22Rv1 (cell line): ENCODE measurements around the gene IGFBP5.

Experiments used
- H3K27ac ChIP-seq: fragments of 450-650 bp; 2 replicates; pipeline ENCODE4 v1.5.1; 2017
- ZFX ChIP-seq: fragments of 450-650 bp; IDR thresholded peaks from 2 replicates; pipeline ENCODE4 v1.6.1; 2017; ENCODE audit warnings: antibody characterized with exemption, borderline replicate concordance
- TF ChIP-seq, protein P1 (sequence below): fragments of 450-650 bp; IDR thresholded peaks from 2 replicates; pipeline ENCODE4 v1.5.1; 2017; ENCODE audit warnings: mild to moderate bottlenecking

Gene IGFBP5

DNA sequence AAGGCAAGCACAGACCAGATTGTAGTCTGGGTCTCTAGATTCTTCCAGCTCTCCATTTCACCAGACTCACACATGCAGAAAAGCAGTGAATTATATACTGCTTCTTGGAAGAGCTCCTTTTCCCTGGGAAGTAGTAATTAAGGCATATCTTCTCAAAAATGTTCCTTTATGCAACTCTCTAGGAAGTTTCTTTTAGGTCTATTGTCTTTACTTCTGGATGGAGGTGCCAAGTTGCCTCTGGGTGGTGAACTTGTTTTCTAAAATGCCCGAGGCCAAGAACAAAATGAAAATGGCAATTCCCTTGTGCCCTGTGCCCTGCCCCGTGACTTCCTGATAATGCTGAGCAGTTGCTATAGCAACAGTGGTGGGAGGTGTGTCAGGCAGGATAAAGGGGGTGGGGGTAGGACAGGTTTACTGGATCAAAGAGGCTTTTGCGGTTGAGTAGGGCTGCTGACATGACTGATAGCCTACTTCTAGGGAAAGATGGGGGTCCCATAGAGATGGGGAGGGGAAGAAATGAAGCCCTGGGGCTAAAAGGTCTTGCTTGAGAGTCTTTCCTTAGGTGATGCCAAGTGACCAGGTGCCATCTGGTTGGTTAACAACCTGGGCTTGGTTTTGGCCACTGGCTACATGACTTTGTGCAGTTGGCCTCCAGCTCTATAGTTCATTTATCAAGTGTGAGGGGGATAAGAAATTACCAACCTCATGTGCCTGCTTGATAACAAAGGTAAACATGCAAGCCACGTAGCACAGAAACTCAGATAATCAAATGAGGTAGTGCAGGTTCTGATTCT is 50.3 kb downstream of the IGFBP5 start:
- TF ChIP-seq, protein P1, sequence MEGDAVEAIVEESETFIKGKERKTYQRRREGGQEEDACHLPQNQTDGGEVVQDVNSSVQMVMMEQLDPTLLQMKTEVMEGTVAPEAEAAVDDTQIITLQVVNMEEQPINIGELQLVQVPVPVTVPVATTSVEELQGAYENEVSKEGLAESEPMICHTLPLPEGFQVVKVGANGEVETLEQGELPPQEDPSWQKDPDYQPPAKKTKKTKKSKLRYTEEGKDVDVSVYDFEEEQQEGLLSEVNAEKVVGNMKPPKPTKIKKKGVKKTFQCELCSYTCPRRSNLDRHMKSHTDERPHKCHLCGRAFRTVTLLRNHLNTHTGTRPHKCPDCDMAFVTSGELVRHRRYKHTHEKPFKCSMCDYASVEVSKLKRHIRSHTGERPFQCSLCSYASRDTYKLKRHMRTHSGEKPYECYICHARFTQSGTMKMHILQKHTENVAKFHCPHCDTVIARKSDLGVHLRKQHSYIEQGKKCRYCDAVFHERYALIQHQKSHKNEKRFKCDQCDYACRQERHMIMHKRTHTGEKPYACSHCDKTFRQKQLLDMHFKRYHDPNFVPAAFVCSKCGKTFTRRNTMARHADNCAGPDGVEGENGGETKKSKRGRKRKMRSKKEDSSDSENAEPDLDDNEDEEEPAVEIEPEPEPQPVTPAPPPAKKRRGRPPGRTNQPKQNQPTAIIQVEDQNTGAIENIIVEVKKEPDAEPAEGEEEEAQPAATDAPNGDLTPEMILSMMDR: no peak
- TF ChIP-seq ZFX: no peak
- no peak overlapping the region for H3K27ac ChIP-seq

DNA sequence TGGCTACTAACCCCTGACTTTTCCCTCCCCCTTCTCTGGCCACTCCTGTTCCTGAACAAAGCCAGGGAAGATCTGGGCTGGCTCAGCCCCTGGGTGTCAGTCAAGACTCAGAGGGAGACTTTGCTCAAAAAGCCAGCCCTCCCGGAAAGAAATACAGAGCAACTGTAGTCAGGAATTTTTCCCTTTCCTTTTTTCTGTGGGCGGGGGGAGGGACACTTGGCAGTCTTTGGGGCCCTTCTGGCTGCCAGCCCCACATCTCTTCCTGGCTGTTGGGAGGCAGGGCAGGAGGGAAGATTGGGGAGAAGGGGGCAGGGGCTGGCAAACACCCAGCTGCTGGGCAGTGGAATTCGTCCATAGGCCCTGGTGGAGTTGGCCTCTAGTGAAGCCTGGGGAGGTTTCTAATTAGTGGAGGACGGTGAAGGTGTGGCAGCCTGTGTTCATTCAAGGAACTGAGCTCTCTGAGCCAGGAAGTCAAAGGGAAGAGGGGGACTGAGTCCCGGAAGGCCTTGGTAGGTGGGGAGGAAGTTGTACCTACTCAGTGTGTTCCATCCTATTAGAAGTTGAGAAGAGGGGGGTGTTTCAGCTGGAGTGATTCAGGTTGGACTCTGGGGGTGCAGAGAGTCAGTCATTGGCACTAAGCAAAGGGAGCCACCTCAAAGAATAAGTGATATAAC is 51.2 kb downstream of the IGFBP5 start:
- no peak overlapping the region for H3K27ac ChIP-seq
- no peak for TF ChIP-seq ZFX
- TF ChIP-seq, protein P1: no peak

DNA sequence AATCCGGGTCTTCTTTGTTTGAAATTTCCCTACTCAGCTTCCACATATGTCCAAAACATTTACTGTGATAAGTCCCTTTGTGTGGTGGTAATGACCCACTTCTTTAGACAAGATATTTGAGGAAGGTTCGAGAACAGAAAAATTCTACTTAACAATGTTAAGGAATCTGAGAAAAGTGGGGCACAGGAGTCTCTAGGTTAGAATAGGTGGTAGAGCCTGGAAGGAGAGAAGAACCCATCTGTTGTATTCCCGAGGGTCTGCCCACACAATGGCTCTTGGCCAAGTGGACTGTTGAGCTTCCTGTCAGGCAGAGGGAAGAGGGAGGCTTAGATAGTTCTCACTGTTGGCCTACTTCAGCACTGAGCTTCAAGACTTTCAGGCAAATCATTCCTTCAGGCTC is 57.9 kb downstream of the IGFBP5 start:
- no peak for TF ChIP-seq ZFX
- TF ChIP-seq, protein P1: no peak
- no peak overlapping the region for H3K27ac ChIP-seq

DNA sequence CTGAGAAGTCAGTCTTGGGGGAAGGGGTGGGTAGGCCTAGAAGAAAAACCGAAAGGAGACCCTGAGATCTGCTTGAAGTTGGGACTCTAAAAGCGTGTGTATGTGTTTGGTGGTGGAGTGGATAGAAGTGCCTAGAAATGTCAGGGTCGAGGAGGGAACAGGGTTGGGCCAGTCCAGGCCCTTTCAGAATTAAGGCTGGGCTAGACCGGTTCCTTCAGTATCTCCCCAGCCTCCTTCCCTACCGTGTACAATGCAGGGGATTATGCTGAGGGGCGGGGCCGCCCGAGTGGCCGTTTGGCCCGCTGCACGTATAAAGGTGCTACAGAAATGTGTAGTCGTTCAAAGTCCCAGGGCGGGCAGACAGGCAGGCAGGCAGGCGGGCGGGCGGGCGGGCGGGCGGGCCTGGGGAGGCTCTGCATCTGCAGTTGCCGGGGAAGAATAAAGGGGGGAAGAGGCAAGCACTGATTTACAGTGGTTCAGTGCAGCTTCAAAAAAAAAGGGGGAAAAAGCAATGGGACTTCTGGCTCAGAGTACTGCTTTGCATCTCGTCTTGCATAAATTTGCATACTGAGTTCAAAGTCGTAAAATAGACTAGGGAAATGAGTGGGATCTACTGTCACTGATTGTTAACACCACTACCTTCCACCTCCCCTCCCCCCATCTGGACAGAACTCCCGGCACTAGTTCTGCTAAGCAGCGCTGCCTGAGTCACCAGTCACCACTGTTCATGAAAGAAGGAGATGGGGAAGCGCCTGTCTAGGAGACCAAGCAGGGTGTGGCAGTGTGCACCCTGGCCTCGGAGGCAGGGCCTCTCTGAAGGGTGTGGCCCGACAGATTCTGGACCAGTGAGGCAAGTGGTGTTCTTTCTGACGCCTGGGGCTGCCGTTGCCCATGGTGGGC is 58.5 kb downstream of the IGFBP5 start:
- no peak overlapping the region for H3K27ac ChIP-seq

DNA sequence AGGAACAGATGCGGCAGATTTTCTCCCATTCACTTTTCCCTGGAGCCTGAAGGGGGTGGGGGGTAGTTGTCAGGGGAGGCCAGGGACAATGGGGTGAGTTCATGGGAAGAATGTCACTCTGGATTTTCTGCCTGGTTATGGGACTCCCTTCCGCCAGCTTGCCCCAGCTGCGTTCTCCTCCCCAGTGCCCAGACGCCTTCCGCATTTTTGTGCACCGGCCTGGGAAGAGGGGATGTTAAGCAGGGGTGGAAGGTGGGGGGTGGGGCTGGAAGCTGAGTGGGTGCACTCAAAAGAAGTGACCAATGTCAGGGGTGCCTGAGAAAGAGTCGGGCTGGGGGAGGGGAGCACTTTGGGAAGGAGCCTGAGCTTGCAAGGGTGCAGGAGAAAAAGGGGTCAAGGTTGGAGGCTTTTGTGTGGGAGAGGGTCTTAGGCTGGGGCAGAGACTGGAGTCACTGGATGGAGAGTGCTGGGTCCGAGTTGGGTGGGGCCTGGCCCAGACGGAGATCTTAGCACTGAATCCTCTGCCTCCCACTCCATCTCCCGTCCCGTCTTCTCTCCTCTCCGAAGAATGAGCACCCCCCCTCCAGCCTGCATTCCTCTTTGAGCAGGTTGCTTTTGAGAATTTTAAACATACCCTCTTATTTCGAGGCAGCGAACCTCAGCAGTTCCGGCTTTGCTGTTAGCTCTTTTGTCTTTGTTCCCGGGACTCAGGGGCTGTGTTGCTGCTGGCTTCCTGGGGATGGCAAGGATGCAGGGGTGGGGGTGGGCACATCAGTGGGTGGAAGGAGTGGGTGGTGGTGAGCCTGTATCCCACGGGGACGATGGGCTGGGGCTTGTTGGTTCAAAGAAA is 59.4 kb downstream of the IGFBP5 start:
- no peak overlapping the region for H3K27ac ChIP-seq
- TF ChIP-seq ZFX: no peak
- TF ChIP-seq, protein P1: no peak

More for the DNA sequence above, 58.5 kb downstream of the IGFBP5 start:
- TF ChIP-seq, protein P1: no peak
- no peak for TF ChIP-seq ZFX

DNA sequence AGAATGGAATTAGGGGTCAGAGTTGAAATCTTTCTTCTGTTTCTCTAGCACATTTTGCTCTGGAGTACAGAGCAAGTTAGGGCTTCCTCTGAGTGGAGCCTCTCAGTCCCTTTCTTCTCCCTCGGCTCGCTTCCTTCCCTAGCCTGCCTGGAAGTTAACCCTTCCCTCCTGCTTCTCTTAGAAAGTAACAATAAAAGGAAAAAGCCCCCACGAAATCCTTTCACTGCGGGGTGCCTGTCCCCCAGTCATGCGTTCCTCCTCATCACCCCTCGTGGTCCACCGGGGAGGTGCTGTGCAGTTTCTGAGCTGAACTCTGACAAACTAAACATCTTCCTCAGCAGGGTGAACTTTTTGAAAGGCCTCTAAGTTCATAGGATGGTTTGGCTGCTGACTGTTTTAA is 60.2 kb downstream of the IGFBP5 start:
- H3K27ac ChIP-seq: no peak overlapping the region
- TF ChIP-seq, protein P1: no peak
- no peak for TF ChIP-seq ZFX
